Measurements from ENCODE around the gene THRA.

The THRA gene

DNA sequence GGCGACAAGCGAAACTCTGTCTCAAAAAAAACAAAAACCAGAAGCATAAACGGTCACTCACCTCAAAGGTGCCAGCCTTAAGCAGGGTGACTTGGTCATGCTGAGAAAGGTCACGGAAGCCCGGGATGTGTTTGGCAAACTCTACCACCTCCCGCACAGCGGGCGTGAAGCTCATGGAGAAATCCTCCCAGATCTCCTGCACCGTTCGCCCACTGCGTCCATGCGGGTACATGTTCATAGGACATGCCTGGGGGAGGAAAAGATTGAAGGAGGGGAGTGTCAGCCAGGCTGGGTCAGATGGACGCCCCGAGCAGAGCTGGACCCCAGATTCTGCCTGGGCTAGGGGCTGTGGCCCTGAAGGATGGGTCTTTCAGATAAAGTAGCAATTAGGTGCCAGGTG, 32.1 kb downstream of the THRA start:
- no peak for TF ChIP-seq OSR1 (CRISPR knock-in tag; IDR thresholded peaks at IDR 0.05)
- no peak for TF ChIP-seq ZNF565 (CRISPR knock-in tag; conservative IDR thresholded peaks at IDR 0.05; ENCODE audit: low read depth)
- TF ChIP-seq RARB (CRISPR knock-in tag; IDR thresholded peaks at IDR 0.05), result no peak
- TF ChIP-seq BACH2 (CRISPR knock-in tag; IDR thresholded peaks at IDR 0.05; ENCODE audit: borderline replicate concordance), result no peak
- TF ChIP-seq, protein P1, sequence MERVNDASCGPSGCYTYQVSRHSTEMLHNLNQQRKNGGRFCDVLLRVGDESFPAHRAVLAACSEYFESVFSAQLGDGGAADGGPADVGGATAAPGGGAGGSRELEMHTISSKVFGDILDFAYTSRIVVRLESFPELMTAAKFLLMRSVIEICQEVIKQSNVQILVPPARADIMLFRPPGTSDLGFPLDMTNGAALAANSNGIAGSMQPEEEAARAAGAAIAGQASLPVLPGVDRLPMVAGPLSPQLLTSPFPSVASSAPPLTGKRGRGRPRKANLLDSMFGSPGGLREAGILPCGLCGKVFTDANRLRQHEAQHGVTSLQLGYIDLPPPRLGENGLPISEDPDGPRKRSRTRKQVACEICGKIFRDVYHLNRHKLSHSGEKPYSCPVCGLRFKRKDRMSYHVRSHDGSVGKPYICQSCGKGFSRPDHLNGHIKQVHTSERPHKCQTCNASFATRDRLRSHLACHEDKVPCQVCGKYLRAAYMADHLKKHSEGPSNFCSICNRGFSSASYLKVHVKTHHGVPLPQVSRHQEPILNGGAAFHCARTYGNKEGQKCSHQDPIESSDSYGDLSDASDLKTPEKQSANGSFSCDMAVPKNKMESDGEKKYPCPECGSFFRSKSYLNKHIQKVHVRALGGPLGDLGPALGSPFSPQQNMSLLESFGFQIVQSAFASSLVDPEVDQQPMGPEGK (CRISPR knock-in tag; IDR thresholded peaks at IDR 0.05; ENCODE audit: borderline replicate concordance), result no peak
- TF ChIP-seq ZC3H10 (CRISPR knock-in tag; IDR thresholded peaks at IDR 0.05), result no peak
- TF ChIP-seq ESRRG (CRISPR knock-in tag; IDR thresholded peaks at IDR 0.05), result no peak
- TF ChIP-seq ZFP3 (CRISPR knock-in tag; IDR thresholded peaks at IDR 0.05), result no peak
- TF ChIP-seq TOX (CRISPR knock-in tag; IDR thresholded peaks at IDR 0.05; ENCODE audit: borderline replicate concordance), result no peak
- TF ChIP-seq PPARA (CRISPR knock-in tag; IDR thresholded peaks at IDR 0.05; ENCODE audit: borderline replicate concordance), result no peak
- no peak for TF ChIP-seq TCF4 (CRISPR knock-in tag; IDR thresholded peaks at IDR 0.05; ENCODE audit: borderline replicate concordance)
- TF ChIP-seq, protein P2, sequence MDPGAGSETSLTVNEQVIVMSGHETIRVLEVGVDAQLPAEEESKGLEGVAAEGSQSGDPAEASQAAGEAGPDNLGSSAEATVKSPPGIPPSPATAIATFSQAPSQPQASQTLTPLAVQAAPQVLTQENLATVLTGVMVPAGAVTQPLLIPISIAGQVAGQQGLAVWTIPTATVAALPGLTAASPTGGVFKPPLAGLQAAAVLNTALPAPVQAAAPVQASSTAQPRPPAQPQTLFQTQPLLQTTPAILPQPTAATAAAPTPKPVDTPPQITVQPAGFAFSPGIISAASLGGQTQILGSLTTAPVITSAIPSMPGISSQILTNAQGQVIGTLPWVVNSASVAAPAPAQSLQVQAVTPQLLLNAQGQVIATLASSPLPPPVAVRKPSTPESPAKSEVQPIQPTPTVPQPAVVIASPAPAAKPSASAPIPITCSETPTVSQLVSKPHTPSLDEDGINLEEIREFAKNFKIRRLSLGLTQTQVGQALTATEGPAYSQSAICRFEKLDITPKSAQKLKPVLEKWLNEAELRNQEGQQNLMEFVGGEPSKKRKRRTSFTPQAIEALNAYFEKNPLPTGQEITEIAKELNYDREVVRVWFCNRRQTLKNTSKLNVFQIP (CRISPR knock-in tag; IDR thresholded peaks at IDR 0.05; ENCODE audit: borderline replicate concordance, low read depth), result no peak
- no peak for TF ChIP-seq ARNTL (CRISPR knock-in tag; IDR thresholded peaks at IDR 0.05; ENCODE audit: borderline replicate concordance, low read depth)
- no peak for TF ChIP-seq CSDC2 (CRISPR knock-in tag; IDR thresholded peaks at IDR 0.05)
- ATAC-seq, result no peak

DNA sequence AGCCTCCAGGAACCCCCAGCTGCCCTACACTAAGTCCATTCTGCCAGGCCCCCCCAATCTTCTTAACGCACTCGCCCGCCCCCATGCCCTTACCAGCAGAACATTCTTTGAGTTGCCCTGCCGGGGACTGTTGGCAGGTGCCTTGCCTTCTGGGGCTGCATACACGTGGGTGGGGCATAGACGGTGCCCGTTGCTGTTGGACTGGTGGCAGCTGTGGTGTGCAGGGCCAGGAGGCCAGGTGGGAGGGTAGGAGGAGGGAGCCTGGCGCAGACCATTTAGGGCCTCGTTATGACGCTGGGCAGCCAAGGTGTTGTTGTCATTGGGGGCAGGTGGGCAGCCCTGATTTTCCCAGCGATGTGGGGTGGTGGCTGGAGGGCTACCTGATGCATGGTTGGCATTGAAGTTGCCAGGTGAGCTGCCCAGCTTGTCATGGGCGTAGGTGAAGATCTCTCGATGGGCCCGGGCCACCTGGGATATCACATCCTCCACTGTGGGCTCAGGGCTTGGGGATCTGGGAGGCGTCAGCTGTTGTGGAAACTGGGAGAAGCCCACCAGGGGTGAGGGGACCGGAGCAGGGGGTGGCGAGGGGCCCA, 32.7 kb downstream of the THRA start:
- TF ChIP-seq OSR1 (CRISPR knock-in tag; IDR thresholded peaks at IDR 0.05) (no peak), GLIS3 (CRISPR knock-in tag; IDR thresholded peaks at IDR 0.05) (no peak), RARB (CRISPR knock-in tag; IDR thresholded peaks at IDR 0.05) (no peak), TOX (CRISPR knock-in tag; IDR thresholded peaks at IDR 0.05; ENCODE audit: borderline replicate concordance) (no peak), BACH2 (CRISPR knock-in tag; IDR thresholded peaks at IDR 0.05; ENCODE audit: borderline replicate concordance) (no peak), PPARA (CRISPR knock-in tag; IDR thresholded peaks at IDR 0.05; ENCODE audit: borderline replicate concordance) (no peak), ISL1 (CRISPR knock-in tag; IDR thresholded peaks at IDR 0.05) (no peak)
- TF ChIP-seq, protein P3, sequence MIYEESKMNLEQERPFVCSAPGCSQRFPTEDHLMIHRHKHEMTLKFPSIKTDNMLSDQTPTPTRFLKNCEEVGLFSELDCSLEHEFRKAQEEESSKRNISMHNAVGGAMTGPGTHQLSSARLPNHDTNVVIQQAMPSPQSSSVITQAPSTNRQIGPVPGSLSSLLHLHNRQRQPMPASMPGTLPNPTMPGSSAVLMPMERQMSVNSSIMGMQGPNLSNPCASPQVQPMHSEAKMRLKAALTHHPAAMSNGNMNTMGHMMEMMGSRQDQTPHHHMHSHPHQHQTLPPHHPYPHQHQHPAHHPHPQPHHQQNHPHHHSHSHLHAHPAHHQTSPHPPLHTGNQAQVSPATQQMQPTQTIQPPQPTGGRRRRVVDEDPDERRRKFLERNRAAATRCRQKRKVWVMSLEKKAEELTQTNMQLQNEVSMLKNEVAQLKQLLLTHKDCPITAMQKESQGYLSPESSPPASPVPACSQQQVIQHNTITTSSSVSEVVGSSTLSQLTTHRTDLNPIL (CRISPR knock-in tag; IDR thresholded peaks at IDR 0.05; ENCODE audit: low read depth), result no peak
- TF ChIP-seq, protein P1 (CRISPR knock-in tag; IDR thresholded peaks at IDR 0.05; ENCODE audit: borderline replicate concordance), result no peak
- TF ChIP-seq, protein P2 (CRISPR knock-in tag; IDR thresholded peaks at IDR 0.05; ENCODE audit: borderline replicate concordance, low read depth), result no peak
- no peak for ATAC-seq

DNA sequence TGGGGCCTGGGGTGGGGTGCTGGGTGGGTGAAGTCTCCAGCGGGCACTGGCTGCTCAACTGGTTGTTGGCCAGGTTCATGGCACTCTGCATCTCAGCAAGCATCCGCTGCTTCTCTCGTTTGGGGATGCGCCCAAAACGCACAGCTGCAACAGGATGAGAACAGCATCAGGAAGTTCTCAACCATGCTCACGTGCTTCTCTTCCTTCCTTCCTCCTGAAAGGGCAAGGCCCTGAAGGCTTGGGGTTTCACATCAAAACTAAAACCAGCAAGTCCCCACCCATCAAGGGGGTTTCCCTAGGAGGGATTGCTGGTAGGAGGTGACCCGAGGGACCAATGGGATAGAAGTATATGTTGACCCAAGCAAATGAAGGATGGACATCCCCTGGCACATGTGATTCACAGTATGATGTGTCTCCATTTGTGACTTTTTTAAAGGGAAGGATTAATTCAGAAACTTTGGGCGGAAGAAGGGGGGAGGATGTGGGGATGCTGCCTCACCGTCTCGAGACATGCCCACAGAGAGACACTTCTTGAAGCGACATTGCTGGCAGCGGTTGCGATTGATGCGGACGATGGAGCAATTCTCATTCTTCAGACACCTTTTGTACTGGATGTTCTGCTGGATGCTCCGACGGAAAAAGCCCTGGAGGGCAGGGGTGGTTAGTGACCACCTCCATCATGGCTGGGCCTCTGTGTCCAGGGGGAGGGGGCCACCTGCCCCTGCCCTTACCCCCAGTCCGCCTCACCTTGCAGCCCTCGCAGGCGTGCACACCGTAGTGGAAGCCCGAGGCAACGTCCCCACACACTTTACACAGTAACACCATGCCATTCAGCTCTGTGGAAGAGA, 33.4 kb downstream of the THRA start:
- ATAC-seq, result no peak
- TF ChIP-seq CSDC2 (CRISPR knock-in tag; IDR thresholded peaks at IDR 0.05), result no peak
- no peak for TF ChIP-seq PPARA (CRISPR knock-in tag; IDR thresholded peaks at IDR 0.05; ENCODE audit: borderline replicate concordance)
- no peak for TF ChIP-seq ISL1 (CRISPR knock-in tag; IDR thresholded peaks at IDR 0.05)
- no peak for TF ChIP-seq TOX (CRISPR knock-in tag; IDR thresholded peaks at IDR 0.05; ENCODE audit: borderline replicate concordance)
- TF ChIP-seq, protein P4, sequence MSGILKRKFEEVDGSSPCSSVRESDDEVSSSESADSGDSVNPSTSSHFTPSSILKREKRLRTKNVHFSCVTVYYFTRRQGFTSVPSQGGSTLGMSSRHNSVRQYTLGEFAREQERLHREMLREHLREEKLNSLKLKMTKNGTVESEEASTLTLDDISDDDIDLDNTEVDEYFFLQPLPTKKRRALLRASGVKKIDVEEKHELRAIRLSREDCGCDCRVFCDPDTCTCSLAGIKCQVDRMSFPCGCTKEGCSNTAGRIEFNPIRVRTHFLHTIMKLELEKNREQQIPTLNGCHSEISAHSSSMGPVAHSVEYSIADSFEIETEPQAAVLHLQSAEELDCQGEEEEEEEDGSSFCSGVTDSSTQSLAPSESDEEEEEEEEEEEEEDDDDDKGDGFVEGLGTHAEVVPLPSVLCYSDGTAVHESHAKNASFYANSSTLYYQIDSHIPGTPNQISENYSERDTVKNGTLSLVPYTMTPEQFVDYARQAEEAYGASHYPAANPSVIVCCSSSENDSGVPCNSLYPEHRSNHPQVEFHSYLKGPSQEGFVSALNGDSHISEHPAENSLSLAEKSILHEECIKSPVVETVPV (CRISPR knock-in tag; IDR thresholded peaks at IDR 0.05), result no peak
- TF ChIP-seq, protein P1 (CRISPR knock-in tag; IDR thresholded peaks at IDR 0.05; ENCODE audit: borderline replicate concordance), result no peak
- TF ChIP-seq ZNF8 (CRISPR knock-in tag; IDR thresholded peaks at IDR 0.05), result no peak
- TF ChIP-seq SNAI2 (CRISPR knock-in tag; IDR thresholded peaks at IDR 0.05), result no peak
- no peak for TF ChIP-seq GLIS3 (CRISPR knock-in tag; IDR thresholded peaks at IDR 0.05)
- no peak for TF ChIP-seq ESRRG (CRISPR knock-in tag; IDR thresholded peaks at IDR 0.05)
- no peak for TF ChIP-seq ZFP3 (CRISPR knock-in tag; IDR thresholded peaks at IDR 0.05)
- TF ChIP-seq BACH2 (CRISPR knock-in tag; IDR thresholded peaks at IDR 0.05; ENCODE audit: borderline replicate concordance), result no peak
- no peak for TF ChIP-seq ZNF70 (CRISPR knock-in tag; IDR thresholded peaks at IDR 0.05)
